GM10266 (cell line): ENCODE results near the gene ZIC1.

ENCODE experiments used
- DNase-seq: peaks from one replicate; pipeline ENCODE4 v3.0.0; 2012; ENCODE audit errors: extremely low spot score
- CTCF ChIP-seq: IDR thresholded peaks from 2 replicates; pipeline ENCODE4 v1.5.1; 2012; ENCODE audit warnings: mild to moderate bottlenecking, low read depth; ENCODE audit not compliant: control insufficient read depth, insufficient read depth; ENCODE audit errors: missing control alignments

The ZIC1 gene

GRCh38 chr3:147412261-147412916 lies 3.2 kb downstream of the ZIC1 start:
- no peak for DNase-seq
- no peak for TF ChIP-seq CTCF

GRCh38 chr3:147412917-147413685 lies 3.9 kb downstream of the ZIC1 start:
- DNase-seq = no peak
- TF ChIP-seq CTCF = no peak

GRCh38 chr3:147413686-147414389 lies 4.7 kb downstream of the ZIC1 start:
- no peak for DNase-seq
- TF ChIP-seq CTCF = no peak

- TF ChIP-seq CTCF = no peak
- DNase-seq = no peak
Measured at GRCh38 chr3:147414390-147415138, 5.4 kb downstream of the ZIC1 start.

- no peak for TF ChIP-seq CTCF
- DNase-seq = peak; percentile 9
Measured at GRCh38 chr3:147415286-147415685, 6.1 kb downstream of the ZIC1 start.

GRCh38 chr3:147415874-147416273 lies 6.7 kb downstream of the ZIC1 start:
- no peak for TF ChIP-seq CTCF
- DNase-seq = no peak
